Thyroid gland (tissue), 4 donors: ENCODE measurements around the gene ENDOG. TPM values are rescaled to one million over a fixed set of nuclear protein-coding genes. Genes with fewer than 3 reads are reported as not detected.

Experiments
- total RNA-seq, 4 donors: library from RNA; depleted of rRNA; stranded (reverse); fragments of >200 nt; gene quantifications; one replicate each; pipeline ENCODE4 v1.2.3, GENCODE V29; 2016

ENDOG gene
- total RNA-seq, 4 donors from 2014 or later = 15.2 to 74.6 (median 40.1) TPM

Other genes starting within 250 kb of the ENDOG start
- 100 to 1,000 TPM in 2 of 4 donors, 10 to 100 TPM in 2; 86.1 to 179 (median 132) TPM for gene DYNC2I2, start 161.7 kb upstream of the ENDOG start, total RNA-seq
- 100 to 1,000 TPM; 173 to 217 (median 202) TPM for gene SET, start 129.3 kb upstream of the ENDOG start, total RNA-seq
- gene PKN3, start 116.0 kb upstream of the ENDOG start, total RNA-seq = 1 to 10 TPM; 4.4 to 7.6 (median 6.4) TPM
- gene ZDHHC12, start 94.4 kb upstream of the ENDOG start, total RNA-seq = 10 to 100 TPM; 21.2 to 45.7 (median 33.7) TPM
- gene ZER1, start 46.6 kb upstream of the ENDOG start, total RNA-seq = 100 to 1,000 TPM in 1 of 4 donors, 10 to 100 TPM in 3; 45.1 to 129 (median 70.2) TPM
- 10 to 100 TPM; 18.6 to 32.1 (median 27.6) TPM for gene TBC1D13, start 31.2 kb upstream of the ENDOG start, total RNA-seq
- 10 to 100 TPM; 16.7 to 38.4 (median 27.4) TPM for gene SPOUT1, start 11.3 kb downstream of the ENDOG start, total RNA-seq
- 10 to 100 TPM in 3 of 4 donors, 1 to 10 TPM in 1; 5.8 to 12.6 (median 12.3) TPM for gene KYAT1, start 63.5 kb downstream of the ENDOG start, total RNA-seq
- 10 to 100 TPM; 56.3 to 65.6 (median 61.5) TPM for gene LRRC8A, start 63.6 kb downstream of the ENDOG start, total RNA-seq
- gene PHYHD1, start 102.5 kb downstream of the ENDOG start, total RNA-seq = 10 to 100 TPM; 10.1 to 65.3 (median 39.4) TPM
- 10 to 100 TPM; 21.1 to 25.2 (median 22.2) TPM for gene DOLK, start 129.1 kb downstream of the ENDOG start, total RNA-seq
- gene NUP188, start 129.2 kb downstream of the ENDOG start, total RNA-seq = 10 to 100 TPM; 27.1 to 78.2 (median 35.8) TPM
- gene SH3GLB2, start 209.8 kb downstream of the ENDOG start, total RNA-seq = 100 to 1,000 TPM in 1 of 4 donors, 10 to 100 TPM in 3; 89.5 to 139 (median 93.7) TPM
- gene MIGA2, start 218.1 kb downstream of the ENDOG start, total RNA-seq = 10 to 100 TPM; 23.9 to 78.8 (median 50.0) TPM